Measurements from ENCODE around the gene GALNT18. TPM values are rescaled to one million over a fixed set of nuclear protein-coding genes. Genes with fewer than 3 reads are reported as not detected.

GALNT18 gene
- total and polyA plus RNA-seq, 9 donors: 3.0 to 13.2 (median 7.7) TPM

- no peak overlapping the region for H3K27ac ChIP-seq
- H3K27me3 ChIP-seq: no peaks in the 10 kb centered on the region
- no peaks in the 10 kb centered on the region for H3K36me3 ChIP-seq
- no peaks in the 10 kb centered on the region for H3K9me3 ChIP-seq
- DNase-seq: no peak
- TF ChIP-seq, protein P1, sequence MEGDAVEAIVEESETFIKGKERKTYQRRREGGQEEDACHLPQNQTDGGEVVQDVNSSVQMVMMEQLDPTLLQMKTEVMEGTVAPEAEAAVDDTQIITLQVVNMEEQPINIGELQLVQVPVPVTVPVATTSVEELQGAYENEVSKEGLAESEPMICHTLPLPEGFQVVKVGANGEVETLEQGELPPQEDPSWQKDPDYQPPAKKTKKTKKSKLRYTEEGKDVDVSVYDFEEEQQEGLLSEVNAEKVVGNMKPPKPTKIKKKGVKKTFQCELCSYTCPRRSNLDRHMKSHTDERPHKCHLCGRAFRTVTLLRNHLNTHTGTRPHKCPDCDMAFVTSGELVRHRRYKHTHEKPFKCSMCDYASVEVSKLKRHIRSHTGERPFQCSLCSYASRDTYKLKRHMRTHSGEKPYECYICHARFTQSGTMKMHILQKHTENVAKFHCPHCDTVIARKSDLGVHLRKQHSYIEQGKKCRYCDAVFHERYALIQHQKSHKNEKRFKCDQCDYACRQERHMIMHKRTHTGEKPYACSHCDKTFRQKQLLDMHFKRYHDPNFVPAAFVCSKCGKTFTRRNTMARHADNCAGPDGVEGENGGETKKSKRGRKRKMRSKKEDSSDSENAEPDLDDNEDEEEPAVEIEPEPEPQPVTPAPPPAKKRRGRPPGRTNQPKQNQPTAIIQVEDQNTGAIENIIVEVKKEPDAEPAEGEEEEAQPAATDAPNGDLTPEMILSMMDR (IDR thresholded peaks at IDR 0.05): no peak
- intact Hi-C loops (cut with DNase I): no loop called here
- H3K4me1 ChIP-seq (ENCODE audit: insufficient read depth): no peaks in the 10 kb centered on the region
- H3K4me3 ChIP-seq: no peak overlapping the region
- WGBS, 3 donors: 64 to 81% (median 78%) methylated on average over 3 of the region's 3 CpGs
Observed at GRCh38 chr11:11265320-11265719, 356.5 kb downstream of the GALNT18 start.

- Histone ChIP-seq H3K36me3 (no peaks in the 10 kb centered on the region), H3K9me3 (no peaks in the 10 kb centered on the region), H3K27me3 (no peaks in the 10 kb centered on the region), H3K27ac (no peak overlapping the region), H3K4me3 (no peak overlapping the region), H3K4me1 (ENCODE audit: insufficient read depth) (no peaks in the 10 kb centered on the region)
- intact Hi-C loops (cut with DNase I): no loop called here
- TF ChIP-seq EP300 (IDR thresholded peaks at IDR 0.05) (no peak), POLR2A (IDR thresholded peaks at IDR 0.05) (no peak)
- TF ChIP-seq, protein P1 (IDR thresholded peaks at IDR 0.05): no peak
- DNase-seq: no peak
- 36 to 44% (median 38%) methylated on average over 8 of the region's 8 CpGs for WGBS, 3 donors
Observed at GRCh38 chr11:11263238-11264005, 358.4 kb downstream of the GALNT18 start.

DNA sequence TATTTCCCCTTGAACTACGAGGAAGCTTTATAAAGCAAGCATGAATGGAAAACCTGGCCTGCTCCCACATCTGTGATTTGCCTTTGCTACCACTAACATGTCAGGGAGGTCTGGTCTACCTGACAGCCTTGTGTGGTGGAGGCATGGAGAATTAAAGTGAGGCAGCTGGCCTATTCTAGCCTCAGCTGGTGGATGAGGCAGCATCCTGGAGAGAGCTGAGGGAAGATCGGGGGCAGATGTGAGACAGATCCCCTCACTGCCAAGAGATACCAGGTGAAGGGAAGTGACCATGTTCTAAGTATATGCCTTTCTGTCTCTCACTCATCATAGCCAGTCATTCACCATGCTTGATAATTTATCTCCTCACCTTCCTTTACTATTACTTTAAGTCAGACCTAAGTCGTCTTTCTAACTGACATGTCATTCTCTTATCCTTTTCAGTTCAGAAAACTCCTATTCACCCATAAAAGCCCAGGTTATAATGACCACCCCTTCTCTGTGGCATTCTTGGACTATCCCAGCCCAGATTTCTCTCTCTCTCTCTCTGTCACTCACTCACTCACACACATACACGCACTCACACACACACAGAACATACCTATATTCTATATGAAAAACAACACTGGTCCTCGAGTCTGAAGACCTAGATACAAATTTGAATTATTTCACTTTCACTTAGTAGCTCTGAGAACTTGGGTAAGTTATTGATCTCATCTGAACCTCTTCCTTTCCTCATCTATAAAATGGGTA is 359.5 kb downstream of the GALNT18 start:
- H3K27ac ChIP-seq: no peak overlapping the region
- TF ChIP-seq POLR2A (IDR thresholded peaks at IDR 0.05) (no peak), EP300 (IDR thresholded peaks at IDR 0.05) (no peak)
- TF ChIP-seq, protein P1 (IDR thresholded peaks at IDR 0.05): no peak
- no peaks in the 10 kb centered on the region for H3K4me1 ChIP-seq (ENCODE audit: insufficient read depth)
- H3K27me3 ChIP-seq: no peaks in the 10 kb centered on the region
- DNase-seq: no peak
- H3K4me3 ChIP-seq: no peak overlapping the region
- intact Hi-C loops (cut with DNase I): no loop called here
- no peaks in the 10 kb centered on the region for H3K36me3 ChIP-seq
- WGBS, 3 donors: 86 to 90% (median 87%) methylated on average over 5 of the region's 5 CpGs
- no peaks in the 10 kb centered on the region for H3K9me3 ChIP-seq

DNA sequence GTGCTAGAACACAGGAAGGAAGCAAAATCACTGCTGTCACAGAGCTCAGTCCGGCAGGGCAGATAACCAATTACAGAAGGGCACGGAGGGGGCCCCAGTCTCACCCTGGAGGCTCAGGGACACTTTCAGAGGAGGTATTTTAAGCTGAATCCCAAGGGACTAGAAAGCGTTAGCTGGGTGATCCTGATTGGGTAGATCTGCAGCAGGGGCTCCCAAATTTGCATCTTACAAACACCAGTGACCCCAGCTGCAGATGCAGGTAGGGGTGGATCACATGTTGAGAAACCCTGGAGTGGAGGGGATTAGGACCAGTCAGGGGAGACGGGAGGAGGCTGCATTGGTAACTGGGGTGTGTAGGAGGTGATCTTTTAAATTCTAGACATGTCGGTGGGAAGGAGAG is 360.2 kb downstream of the GALNT18 start:
- Histone ChIP-seq H3K27me3 (no peaks in the 10 kb centered on the region), H3K4me3 (no peak overlapping the region), H3K36me3 (no peaks in the 10 kb centered on the region), H3K27ac (no peak overlapping the region), H3K9me3 (no peaks in the 10 kb centered on the region), H3K4me1 (ENCODE audit: insufficient read depth) (no peaks in the 10 kb centered on the region)
- intact Hi-C loops (cut with DNase I): no loop called here
- 75 to 79% (median 78%) methylated on average over 5 of the region's 5 CpGs for WGBS, 3 donors
- TF ChIP-seq POLR2A (IDR thresholded peaks at IDR 0.05): no peak
- no peak for DNase-seq

DNA sequence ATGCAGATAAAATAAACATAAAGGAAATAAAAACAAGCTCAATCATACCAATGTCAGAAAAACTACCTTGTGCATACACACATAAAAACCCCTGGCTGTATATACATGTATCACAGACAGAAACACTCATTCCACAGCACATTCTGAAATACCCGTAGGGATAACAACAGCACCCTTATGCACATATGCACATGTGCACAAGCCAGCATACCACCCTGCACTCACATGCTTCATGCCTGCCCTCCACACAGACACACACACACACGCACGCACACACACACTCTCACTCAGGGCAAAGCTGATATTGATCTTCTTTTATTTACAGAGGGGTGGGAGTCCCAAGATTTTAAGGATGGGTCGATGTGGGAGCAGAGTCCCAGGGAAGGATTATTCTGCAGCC is 360.9 kb downstream of the GALNT18 start:
- WGBS, 3 donors: 83 to 90% (median 88%) methylated on average over 4 of the region's 4 CpGs
- H3K27me3 ChIP-seq: no peaks in the 10 kb centered on the region
- TF ChIP-seq POLR2A (IDR thresholded peaks at IDR 0.05) (no peak), EP300 (IDR thresholded peaks at IDR 0.05) (no peak)
- TF ChIP-seq, protein P1 (IDR thresholded peaks at IDR 0.05): no peak
- intact Hi-C loops (cut with DNase I): no loop called here
- no peak overlapping the region for H3K27ac ChIP-seq
- no peak for DNase-seq
- no peaks in the 10 kb centered on the region for H3K9me3 ChIP-seq
- H3K4me3 ChIP-seq: no peak overlapping the region
- no peaks in the 10 kb centered on the region for H3K36me3 ChIP-seq
- H3K4me1 ChIP-seq (ENCODE audit: insufficient read depth): no peaks in the 10 kb centered on the region

Data from ovary (tissue), 9 donors.